Activated effector memory CD4-positive, alpha-beta T cell treated with Interleukin-2 at 50 U/mL for 16 hours (primary cell): ENCODE data around the gene GLTP.

Experiments used
- DNase-seq: peaks from one replicate; pipeline ENCODE4 v3.0.0-alpha.2; 2020

The GLTP gene

DNA sequence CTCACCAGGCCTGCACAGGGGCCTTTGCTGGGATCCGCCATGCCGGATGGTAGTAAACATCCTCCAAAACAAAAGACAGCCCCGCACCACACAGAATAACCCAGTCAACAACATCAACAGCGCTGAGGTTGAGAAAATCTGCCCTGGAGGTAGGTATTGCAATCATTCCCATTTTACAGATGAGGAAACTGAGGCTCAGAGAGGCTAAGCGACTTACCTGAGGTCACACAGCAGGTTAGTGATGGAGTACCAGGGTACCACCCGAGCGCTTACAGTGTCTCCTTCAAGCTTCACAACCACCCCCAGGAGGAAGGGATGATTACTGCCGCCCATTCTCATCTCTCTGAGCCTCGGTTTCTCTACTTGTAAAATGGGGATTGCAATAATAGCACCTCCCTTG is 62.1 kb downstream of the GLTP start:
- DNase-seq, result no peak

DNA sequence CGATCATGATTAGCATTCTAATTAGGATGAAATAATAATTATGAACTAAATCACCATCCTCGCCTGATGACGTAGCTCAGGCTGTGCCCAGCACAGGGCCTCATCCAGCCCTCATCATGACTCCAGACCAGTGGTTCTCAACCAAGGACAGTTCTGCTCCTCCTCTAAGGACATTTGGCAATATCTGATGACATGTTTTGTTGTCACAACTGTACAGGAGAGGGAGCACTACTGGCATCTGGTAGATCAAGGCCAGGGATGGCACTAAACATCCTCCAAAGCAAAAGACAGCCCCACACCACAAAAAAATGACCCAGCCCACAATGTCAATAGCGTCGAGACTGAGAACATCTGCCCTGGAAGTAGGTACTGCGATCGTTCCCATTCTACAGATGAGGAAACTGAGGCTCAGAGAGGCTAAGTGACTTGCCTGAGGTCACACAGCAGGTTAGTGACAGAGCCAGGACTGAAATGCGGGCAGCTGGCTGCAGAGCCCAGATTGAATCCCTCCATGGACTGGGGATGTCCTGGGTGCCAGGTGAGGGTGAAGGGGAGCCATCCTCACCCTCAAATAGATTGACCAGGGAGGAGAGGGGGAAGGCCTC is 62.6 kb downstream of the GLTP start:
- DNase-seq, result no peak

DNA sequence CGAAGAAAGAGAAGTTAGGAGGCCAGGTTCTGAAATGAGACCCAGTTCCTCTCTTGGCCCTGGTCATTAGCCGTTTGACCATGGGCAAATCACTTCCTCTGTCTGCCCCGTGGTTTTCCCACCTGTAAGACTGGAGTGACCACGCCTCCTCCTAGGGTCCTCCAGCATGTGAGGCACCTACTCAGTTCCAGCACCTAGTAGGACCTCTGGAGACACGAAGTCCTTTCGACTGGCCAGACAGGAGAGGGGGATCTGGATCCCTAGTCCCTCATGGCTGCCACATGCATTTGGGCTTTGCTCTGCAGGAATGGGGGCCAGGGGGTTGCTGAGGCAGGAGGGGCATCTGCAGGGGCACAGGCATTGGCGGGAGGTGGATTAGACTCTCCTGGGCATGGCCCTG is 63.5 kb downstream of the GLTP start:
- DNase-seq, result no peak

GRCh38 chr12:109815757-109816617 is 64.4 kb downstream of the GLTP start:
- DNase-seq, result no peak

GRCh38 chr12:109815225-109815624 is 65.1 kb downstream of the GLTP start:
- DNase-seq, result no peak

GRCh38 chr12:109814600-109815150 is 65.7 kb downstream of the GLTP start:
- DNase-seq, result no peak

DNA sequence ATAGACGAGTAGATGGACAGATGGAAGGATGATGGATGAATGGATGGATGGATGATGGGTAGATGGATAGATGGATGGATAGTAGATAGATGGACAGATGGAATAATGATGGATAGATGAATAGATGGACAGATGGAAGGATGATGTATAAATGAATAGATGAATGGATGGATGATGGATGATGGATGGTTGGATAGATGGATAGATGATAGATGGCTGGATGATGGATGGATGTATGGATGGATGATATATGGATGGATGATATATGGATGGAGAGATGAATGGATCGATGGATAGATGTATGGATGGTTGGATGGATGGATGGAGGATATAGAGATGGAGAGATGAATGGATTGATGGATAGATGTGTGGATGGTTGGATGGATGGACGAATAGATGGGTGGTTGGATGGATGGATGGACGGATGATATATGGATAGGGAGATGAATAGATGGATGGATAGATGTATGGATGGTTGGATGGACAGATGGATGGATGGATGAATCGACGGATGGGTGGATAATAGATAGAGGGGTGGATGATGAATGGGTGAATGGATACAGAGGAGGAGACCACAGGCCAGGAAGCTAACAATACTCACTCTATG is 66.4 kb downstream of the GLTP start:
- no peak for DNase-seq

DNA sequence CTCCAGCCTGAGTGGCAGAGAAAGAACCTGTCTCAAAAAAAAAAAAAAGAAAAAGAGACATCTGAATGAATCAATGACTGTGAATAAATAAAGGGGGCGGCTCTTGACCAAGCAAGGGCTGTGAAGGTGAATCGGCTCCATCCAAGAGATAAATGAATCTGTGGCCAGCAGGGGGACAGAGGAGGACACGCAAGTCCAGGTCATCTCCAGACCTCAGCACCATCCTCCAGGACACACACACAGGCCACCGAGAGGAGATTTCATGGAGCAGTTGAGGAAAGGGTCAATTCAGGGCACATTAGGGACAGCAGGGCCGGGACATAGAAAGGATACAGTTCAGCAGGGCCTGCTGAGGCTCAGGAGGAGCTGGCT is 68.7 kb downstream of the GLTP start:
- no peak for DNase-seq

DNA sequence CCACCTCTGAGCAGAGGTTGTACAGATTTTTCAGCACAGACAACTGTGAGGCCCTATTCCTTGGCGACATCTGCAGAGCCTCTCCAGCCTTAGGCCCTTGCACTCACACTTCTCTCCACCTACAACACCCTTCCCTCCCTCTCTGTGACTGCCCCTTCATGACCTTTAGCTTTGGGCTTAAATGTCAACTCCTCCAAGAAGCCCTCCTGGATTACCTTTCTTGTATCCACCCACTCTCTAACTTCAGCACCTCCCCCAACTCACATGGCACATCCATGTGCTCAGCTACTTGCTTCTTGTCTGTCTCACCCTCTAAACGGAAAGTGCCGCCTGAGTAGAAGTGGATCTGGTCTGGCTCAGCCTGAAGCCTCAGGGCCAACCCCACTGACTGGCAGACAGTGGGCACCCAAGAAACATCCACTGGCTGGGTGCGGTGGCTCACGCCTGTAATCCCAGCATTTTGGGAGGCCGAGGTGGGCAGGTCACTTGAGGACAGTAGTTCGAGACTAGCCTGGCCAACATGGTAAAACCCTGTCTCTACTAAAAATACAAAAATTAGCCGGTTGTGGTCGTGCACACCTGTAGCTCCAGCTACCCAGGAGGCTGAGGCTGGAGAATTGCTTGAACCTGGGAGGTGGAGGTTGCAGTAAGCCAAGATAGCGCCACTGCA is 69.3 kb downstream of the GLTP start:
- no peak for DNase-seq

DNA sequence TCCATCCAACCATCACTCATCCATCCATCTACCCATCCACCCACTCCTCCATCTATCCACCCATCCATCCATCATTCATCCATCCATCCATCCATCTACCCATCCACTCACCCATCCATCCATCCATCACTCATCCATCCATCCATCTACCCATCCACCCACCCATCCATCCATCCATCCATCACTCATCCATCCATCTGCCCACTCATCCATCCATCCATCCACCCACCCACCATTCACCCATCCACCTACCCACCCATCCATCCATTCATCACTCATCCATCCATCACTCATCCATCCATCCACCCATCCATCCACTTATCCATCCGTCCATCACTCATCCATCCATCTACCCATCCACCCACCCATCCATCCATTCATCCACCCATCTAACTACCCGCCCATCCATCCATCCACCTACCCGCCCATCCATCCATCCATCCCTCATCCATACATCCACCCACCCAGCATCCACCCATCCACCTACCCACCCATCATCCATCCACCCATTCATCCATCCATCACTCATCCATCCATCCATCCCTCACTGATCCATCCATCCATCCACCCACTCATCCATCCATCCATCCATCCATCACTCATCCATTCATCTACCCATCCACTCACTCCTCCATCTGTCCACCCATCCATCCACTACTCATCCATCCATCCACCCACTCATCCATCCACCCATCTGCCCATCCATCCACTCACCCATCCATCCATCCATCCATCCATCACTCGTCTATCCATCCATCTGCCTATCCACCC is 71.3 kb downstream of the GLTP start:
- no peak for DNase-seq

DNA sequence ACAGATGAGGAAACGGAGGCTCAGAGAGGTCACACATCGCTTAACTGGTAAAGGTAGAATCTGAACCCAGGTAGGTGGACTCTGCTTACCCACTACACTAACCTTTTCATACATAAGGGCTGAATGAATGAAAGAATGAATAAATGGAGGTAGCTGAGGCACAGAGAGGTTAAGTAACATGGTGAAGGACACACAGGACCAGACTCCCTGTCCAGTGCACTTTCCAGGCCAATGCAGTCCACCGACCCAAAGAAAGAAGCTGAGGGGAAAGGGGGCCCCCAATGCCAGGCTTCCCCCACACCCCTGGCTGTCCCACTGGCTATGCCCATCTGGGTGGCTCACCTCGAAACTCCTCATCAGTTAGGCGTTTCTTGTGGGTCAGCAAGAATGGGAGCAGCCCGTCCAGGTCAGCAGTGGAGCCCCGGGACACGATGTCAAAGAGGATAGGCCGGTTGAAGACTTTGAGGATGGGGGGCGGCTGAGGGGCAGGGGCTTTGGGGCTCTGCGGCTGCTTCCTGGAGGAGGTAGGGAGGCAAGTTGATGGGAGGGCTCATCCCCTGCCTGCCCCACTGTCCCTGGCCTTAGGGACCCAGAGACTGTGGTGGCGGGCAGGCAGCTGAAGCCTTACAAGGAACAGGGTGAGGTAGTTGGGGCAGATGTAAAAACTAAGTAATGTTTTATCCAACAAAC is 72.2 kb downstream of the GLTP start:
- DNase-seq, result no peak

GRCh38 chr12:109804820-109805761 is 75.2 kb downstream of the GLTP start:
- DNase-seq, result peak; percentile 53

DNA sequence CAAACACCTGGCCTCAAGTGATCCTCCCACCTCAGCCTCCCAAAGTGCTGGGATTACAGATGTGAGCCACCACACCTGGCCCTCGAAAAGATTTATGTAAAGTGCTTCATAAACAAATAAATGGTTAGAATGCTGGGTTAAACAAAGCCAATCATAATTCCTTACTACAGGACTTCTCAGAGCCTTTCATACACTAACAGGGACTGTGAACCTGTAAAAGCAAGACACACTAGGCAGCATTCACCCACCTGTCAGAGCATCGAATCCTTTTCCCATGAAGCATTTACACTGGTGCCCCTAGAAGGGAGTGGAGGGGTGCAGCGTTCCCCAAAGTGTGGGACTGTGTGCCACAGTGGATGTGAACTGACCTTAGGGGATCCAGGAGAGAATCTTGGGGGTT is 76.7 kb downstream of the GLTP start:
- DNase-seq, result no peak

- no peak for DNase-seq
These were observed 77.5 kb downstream of the GLTP start for GRCh38 chr12:109802828-109803227.
